Head of caudate nucleus (tissue), 42 donors: ENCODE results near the gene CELF4.

Source experiments
- DNase-seq, 42 donors: peaks; one replicate each; pipeline versions ENCODE4 v3.0.0 to v3.0.0-alpha.2; 2020 to 2021; ENCODE audit warnings: mixed read lengths in 7 of 42
- intact Hi-C: fragments of 100-400 bp; cut with DNase I; formaldehyde crosslinking; loops from one replicate; pipeline ENCODE4 v1.15.0; 2022

CELF4 gene

DNA sequence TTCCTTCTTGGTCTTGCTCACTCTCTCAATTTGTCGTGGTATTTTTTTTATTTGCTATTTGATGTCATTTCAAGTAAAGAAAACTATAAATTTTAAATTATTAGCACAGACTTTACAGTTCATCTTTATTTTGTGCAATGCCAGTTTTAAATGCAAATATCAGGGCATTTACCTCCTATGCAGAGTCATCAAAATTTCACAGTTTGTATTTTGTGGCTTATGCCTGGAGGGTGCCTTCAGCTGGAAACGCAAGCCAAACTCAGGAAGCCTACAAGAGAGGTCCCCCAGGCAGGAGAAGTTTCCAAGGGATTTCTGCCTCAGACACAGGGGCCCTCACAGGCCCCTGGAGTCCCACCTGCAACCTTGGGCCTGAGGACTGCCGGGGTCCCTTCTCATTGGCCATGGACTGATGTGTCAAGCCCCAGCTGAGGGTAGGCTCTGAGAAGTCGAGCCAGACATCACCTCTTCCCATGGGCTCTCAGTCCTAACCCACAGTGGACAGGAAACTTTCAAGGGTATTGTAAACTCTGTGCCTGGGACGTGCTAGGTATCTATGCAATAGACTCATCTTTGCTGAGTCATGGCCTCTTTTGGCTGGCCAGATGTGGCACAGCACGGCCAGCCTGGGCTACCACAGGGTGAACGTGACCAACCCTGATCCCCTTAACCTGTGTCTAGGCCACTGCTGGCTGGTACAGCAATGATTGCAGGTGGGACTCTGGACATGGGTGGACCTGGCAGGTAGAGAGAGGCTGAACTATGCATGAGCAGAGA lies 236.5 kb downstream of the CELF4 start:
- intact Hi-C loops, result no loop called here
- no peak for DNase-seq

DNA sequence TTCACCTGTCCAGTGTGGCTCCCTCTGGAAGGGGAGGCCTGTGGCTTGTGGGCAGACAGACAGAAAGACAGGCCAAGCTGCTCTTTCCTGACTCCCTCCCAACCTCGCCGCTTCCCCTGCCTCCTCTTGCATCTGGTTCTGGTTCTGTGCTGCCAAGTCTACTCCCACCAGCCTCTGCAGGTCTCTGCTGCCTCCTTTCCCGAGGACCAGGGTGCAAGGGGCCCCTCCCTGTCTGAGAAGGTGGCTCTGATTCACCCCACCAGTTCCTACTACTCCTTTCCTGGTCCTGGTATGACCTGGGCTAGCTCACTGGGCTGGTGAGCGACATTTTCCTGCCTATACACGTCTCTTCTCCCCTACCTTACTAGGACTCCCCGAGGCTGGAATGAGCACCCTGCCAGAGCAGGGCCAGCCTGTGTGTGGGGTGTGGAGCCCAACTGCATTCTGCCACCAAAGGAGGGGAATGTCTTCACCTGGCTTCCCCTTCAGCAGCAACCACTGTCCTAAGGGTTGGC lies 238.5 kb downstream of the CELF4 start:
- peak in 11 of 42 donors; percentile 8 to 67 (median 44) for DNase-seq
- intact Hi-C loops, result no loop called here

DNA sequence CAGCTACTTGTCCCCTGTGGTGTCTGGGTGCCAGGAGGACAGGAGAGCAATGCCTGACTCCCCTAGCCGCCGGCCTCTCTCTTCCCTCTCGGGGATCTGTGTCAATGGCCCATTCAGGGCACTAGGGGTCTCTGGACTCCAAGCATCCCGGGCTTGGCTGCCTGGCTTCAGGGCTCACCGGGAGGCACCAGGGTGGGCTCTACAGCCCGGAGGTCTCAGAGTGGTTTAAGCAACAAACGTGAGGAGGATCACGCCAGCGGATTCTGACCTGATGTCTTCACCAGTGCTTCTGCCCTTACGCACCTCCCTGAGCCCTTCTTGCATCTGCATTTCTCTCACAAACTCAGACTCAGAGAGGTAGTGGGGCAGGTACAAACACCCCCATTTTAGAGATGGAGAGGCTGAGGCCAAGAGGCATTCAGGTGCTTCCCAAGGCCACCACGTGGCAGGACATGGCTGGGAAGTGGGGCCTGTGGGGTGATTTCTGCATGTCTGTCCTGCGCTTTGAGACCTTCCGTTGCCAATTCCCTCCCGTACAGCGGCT lies 243.0 kb downstream of the CELF4 start:
- intact Hi-C loops, result no loop called here
- peak in 41 of 42 donors; percentile 13 to 85 (median 56) for DNase-seq

DNA sequence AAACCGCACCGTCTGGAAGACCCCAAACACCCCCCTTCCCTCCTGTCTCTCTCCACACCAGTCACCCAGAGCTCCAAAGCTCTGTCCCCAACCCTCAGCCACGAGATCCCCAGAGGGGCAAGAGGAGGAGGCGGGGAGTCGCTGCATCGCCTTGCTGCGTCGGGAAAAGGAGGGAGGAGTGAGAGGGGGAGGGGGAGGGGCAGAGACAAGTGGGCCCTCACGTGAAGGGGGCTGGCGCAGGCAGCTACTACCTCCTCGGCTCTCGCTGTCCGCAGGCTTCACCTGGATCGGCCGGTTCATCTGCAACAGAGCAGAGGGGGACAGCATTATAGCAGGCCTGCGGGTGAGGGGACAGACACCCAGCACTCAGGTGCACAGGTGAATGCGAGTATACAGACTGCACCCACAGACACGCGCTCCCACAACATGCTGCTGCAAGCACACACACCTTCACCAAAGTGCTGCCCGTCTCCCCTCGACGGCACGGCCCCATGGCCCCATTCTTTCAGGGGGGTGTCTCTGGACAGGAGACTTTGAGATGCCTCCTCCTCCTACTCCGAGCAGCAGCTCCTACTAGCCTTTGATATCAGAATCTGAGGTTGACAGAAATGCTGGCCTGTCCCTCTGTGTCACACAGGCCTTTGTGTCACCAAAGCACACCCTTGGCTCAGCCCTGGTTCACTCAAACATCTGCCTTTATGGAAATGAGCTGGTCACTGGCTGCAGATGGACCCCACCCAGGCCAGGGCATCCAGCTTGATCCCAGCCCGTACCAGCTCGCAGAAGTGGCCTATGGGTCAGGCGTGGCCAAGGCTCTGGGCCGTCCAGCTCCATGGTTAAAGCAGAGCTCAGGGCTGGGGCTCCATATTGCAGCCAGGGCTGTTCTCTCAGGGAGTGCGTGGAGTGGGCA lies 243.8 kb downstream of the CELF4 start:
- intact Hi-C loops, result no loop called here
- DNase-seq, result no peak

DNA sequence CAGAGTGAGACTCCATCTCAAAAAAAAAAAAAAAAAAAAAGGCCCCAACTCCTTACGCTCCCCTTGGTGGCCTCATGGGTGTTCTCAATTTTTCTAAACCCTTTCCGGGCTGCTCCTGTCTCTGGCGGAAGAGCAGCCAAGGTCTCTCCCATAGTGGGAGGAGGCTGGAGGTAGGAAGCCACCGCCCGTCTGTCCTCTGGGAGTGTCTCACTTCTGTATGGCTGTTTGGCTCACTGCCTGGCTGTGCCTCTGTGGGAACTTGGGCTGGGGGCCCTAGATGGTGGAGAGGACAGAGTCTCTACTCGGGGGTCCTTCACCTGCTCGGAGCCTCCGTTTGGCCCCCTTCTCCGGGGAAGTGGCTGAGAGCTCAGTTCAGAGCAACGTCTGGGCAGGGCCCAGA lies 245.3 kb downstream of the CELF4 start:
- intact Hi-C loops, result no loop called here
- no peak for DNase-seq

DNA sequence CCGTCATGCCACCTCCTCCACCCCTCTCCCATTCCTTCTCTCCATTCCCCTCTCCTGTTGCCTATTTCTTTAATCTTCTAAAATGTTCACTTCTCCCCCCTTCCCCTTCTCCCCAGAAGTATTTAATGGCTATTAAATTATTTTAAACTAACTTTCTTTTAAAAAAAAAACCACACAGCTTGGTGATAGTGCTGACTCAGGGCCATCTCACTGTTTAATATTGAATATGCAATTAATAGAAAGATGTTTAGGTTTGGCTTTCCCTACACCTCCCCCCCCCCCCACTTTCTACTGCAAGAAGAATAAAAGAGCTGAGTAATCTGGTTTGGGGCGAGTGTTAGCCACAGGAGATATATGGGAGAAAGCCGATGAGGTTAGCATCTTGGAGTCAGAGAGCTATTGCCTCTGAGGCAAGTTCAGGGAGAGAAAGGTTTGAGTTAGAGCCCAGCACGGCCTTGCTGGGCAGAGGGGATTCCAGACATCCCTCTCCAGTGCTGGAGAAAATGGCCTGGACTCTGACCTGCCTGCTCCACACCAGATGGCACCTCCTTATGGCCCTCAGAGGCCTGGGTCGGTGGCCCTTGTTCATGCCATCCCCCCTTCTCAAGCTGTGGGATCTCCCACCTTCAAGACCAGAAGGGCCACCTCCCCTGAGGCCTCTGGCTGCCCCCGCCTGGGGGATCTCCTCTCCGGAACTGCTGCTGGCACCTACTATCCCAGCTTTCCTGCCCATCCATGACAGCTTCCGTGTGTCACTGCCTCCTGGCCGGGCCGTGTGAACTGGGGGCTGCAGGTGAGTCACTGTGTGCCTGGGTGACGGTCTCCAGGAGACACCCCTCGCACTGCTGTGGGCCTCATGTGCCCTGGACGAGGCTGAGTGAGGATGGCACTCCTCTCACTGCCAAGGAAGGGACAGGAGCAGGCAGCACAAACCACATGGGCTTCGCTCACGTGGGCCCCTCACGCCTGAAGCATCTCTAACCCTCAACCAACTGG lies 246.9 kb downstream of the CELF4 start:
- intact Hi-C loops, result no loop called here
- no peak for DNase-seq

DNA sequence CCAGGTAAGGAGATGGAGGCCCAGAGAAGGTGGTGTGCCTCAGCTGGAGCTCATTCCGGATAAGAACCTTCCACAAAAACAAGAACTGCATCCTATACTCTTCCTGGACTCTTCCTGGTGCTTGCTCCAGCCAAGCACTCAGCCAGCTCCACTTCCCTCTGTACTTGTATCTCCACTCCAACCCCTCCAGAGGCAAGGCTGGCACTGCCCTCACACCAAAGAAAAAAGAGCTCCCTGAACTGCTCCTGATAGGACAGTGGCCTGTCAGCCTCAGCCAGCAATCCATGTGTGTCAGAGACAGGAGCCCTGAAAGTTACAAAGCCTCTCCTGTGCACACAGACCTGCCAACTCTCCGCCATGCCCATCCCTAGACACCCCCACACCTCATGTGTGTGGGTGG lies 248.1 kb downstream of the CELF4 start:
- intact Hi-C loops, result no loop called here

DNA sequence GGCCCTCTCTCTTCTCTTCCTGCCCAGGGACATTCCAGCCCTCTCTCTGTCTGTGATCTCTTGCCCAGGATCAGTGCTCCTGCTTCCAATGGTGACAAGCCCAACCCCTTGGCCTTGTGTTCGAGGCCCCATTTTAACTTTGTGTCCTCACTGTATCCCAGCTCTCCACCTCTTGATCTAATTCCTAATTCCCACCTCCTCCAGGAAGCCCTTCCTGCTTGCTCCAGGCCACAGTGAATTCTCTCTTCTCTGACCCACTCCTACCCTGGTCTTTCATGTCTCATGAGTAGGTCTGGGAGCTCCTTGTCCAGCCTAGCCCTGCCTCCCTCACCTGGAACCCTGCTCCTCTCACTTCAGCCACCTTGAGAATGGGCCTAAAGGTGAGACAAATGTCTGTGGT lies 249.1 kb downstream of the CELF4 start:
- DNase-seq, result no peak
- intact Hi-C loops, result no loop called here

More for the DNA sequence above, 248.1 kb downstream of the CELF4 start:
- DNase-seq, result no peak

DNA sequence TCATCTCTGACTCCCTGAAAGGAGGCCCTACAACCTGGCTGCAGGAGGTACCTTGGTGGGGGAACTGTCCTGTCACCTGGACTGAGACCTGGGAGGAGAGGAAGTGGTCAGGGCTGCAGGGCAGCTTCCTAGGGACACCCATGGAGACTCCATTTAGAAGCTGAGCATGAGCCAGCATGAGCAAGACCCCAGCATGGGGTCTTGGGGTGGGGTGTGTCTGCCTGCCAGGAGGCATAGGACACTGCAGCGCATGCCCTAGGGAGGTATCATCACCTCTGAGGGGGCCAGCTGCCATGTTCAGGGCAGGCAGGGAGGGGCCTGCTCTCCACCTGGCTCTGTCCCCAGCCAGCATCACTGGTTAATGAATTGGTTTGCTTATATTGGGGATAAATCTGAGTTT lies 249.7 kb downstream of the CELF4 start:
- DNase-seq, result no peak
- intact Hi-C loops, result no loop called here

DNA sequence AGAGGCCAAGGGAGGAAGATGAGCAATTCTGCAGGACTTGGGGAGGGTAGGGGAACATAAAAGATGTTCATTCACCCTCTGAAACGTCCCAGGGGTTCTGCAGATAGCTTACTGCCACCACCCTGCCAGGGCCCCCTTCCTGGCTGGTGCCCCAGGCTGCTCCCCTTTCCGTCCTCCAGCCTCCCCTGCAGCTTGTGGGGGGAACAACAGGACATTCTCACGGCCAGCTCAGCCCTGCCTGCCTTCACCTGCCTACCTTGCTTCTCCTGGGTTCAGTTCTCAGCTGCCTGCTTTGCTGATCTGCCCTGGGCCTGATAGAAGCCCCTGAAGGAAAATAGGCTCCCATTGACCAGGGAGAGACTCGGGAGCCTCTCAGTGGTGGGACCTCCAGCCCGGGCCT lies 251.1 kb downstream of the CELF4 start:
- no peak for DNase-seq
- intact Hi-C loops, result no loop called here

DNA sequence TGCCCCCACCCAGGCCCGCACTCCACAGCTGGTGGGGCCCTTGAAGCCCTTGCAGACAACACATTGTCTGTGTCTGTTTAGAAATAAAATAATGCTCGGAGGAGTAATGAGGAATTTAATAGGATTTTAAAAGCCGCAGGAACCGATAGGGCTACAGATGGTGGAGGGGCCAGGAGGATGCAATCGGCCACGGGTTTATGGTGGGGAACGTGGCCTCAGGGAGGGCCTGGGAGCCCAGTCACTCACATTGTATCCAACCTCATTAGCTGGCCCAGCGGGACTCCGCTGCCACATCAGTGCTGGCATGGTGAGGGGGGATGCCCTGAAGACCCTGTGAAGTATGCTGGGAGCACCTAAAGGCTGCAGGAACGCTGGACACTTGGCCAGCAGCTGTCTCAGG lies 252.0 kb downstream of the CELF4 start:
- DNase-seq, result no peak
- intact Hi-C loops, result no loop called here

DNA sequence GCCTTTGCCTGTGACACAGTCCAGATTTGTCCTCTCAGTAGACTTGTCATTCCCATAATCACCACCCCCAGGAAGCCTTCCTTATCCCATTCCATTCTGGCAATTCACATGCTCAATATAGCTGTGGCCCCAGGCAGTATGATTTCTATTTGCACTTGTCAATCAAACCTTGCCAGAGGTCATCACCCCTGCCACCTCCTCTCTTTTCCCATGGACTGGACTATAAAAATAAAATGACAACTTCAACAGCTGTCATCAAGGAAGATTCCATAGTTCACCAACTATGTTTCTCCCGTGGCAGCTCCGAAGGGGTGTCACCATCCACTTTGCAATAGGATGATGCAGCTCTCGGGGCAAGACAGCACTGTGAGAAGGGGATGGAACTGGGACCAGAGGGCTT lies 255.7 kb downstream of the CELF4 start:
- intact Hi-C loops, result no loop called here

DNA sequence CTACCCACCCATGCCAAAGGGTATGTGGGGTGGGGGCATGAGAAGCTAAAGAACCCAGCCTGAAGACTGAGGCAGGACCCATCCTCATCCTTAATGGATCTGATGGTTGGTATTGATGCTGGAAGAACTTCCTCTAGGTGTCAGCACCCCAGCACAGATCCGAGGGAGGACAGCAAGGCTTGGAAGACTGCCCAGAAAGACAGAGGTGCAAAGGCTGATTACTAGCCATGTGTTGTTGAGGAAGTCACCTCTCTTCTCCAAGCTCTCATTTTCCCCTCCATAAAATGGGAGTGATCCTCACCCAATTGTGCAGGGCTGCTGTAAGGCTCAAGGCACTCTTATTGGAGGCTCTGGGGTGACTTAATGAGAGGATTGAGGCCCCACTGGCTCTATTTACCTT lies 256.5 kb downstream of the CELF4 start:
- intact Hi-C loops, result no loop called here
- DNase-seq, result peak in 5 of 42 donors; percentile 25 to 64 (median 37)

More for the DNA sequence above, 255.7 kb downstream of the CELF4 start:
- DNase-seq, result no peak

DNA sequence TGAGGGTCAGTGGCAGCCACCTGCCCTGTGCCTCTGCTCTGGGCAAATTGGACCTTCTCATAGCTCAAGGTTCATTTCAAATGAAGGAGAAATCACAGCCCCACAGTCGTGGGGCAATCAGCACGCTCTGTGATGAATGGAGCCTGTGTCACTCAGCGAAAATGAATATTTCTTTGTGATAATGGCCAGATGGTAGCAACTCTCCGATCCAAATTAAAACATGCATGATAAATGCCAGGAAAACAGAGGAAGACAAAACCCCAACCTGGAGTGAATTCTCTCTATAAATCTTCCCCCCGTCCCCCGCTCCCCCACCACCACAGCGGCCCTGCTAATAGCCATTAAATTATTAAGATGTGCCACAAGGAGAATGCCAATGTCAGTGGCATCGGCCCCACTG lies 258.4 kb downstream of the CELF4 start:
- intact Hi-C loops, result no loop called here
- no peak for DNase-seq

DNA sequence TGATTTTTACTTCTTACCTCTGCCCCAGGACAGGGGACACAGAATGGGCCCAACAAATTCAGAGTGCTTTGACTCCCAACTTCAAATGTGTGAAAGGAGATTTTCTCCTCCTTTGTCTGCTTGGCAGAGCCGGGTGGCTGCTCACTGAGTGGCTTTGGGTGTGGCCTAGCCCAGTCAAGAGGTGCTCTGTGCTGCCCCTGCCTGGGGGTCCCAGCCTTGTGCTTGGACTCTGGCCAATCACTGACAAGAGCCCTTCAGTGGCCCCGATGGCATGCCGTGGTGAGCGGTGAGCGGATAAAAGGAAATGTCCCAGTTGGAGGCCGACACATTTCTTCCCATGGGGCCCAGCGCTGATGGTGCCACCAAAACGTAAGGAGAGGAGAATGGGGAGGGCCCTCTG lies 259.2 kb downstream of the CELF4 start:
- DNase-seq, result no peak
- intact Hi-C loops, result no loop called here

DNA sequence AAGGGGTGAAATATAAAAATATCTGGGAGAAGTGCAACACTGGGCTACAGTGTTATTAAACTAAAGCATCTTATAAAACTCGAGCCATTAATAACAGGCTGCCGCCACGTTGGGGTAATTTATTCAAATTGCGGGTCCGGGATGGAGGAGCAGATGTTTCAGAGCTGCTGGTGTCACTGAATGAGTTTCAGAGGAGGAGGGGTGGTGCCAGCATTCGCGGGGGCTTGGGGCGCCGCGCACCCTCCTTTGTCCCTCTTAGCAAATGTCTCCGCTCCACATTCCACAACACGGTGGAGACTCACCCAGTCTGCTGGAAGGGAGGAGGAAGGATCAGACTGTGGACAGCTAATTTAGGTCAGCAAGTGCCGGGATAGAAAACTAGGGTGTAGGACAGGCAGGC lies 260.5 kb downstream of the CELF4 start:
- intact Hi-C loops, result no loop called here
- no peak for DNase-seq

DNA sequence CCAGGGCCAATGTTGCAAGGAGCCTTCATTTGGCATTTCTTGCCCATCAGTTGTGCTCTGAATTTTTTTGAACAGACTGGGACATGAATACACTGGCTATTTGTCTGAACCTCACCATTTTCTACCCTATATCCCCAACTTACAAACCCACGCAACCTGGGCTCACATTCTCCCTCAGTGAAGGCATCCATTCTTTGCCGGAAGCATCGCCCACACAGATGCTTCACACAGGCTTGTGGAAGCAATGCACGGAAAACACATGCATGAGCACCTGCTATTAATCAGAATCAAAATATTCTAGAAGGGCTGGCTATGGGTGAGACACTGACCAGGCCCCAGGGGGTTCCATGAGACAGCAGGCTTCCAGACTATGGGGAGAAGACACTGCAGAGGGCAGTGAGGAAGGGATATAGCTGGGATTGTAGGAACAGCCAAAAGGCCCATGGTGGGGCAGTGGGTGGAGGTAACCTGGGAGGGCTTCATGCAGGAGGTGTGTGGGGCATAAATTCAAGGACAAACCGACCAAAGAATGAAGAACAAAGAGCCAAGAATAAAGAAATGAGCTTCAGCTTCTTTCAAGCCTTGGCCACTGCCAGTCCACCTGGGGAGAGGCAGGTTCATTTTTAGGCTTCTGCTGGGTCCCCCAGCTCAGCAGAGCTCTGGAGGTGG lies 261.5 kb downstream of the CELF4 start:
- intact Hi-C loops, result no loop called here
- DNase-seq, result peak in 31 of 42 donors; percentile 19 to 80 (median 52)

DNA sequence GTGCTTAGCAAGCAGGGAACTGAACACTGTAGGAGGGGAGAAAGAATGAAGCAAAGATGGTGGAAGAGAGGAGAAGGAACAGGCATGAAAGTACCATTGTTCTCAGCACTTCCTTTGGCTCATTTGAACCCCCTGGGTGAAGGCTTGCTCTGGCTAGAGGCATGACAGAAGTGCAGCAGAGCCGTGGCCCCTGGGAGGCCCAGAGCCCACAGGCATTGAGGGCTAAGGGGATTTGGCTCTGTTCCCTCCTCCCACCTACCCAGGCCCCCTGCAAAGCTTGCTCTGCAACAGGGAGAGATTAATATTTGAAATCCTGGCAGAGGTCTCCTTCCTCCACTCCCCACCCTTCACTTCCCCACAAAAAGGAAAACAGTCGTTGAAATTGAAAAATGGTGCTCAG lies 262.6 kb downstream of the CELF4 start:
- intact Hi-C loops, result no loop called here
- no peak for DNase-seq
